GM19467 (cell line): ENCODE data around the gene ALDH3B1.
A peak's percentile ranks its signal among the peaks of the same experiment; 100 is the strongest.

Experiments
- ATAC-seq: cut with Tn5 transposase; IDR thresholded peaks from one replicate; pipeline ENCODE4 v1.9.1; 2021; ENCODE audit warnings: mild to moderate bottlenecking, moderate library complexity; ENCODE audit not compliant: unreplicated experiment

Gene ALDH3B1

GRCh38 chr11:67996622-67997474 is 13.3 kb upstream of the ALDH3B1 start:
- no peak for ATAC-seq

GRCh38 chr11:67997475-67997921 is 12.6 kb upstream of the ALDH3B1 start:
- no peak for ATAC-seq

- no peak for ATAC-seq
Observed at GRCh38 chr11:67998150-67999045, 11.7 kb upstream of the ALDH3B1 start.

- ATAC-seq: no peak
Observed at GRCh38 chr11:67999201-67999629, 10.9 kb upstream of the ALDH3B1 start.

GRCh38 chr11:67999704-68000103 is 10.4 kb upstream of the ALDH3B1 start:
- ATAC-seq: no peak

- ATAC-seq: peak; percentile 33
Observed at GRCh38 chr11:68002575-68002937, 7.6 kb upstream of the ALDH3B1 start.

GRCh38 chr11:68002938-68003845 is 6.9 kb upstream of the ALDH3B1 start:
- peak; percentile 30 for ATAC-seq

GRCh38 chr11:68003846-68004550 is 6.1 kb upstream of the ALDH3B1 start, which contains the start of gene UNC93B1:
Gene UNC93B1, minus strand, starts transcription at chr11:68004097. Its CDS starts 54 bp downstream, at chr11:68004043.
- ATAC-seq: peak; percentile 46

- ATAC-seq: no peak
Observed at GRCh38 chr11:68004551-68005335, 5.4 kb upstream of the ALDH3B1 start.

- ATAC-seq: no peak
Observed at GRCh38 chr11:68006606-68007166, 3.4 kb upstream of the ALDH3B1 start.

- no peak for ATAC-seq
Observed at GRCh38 chr11:68007498-68008380, 2.4 kb upstream of the ALDH3B1 start.

- ATAC-seq: no peak
Observed at GRCh38 chr11:68008381-68009337, 1.5 kb upstream of the ALDH3B1 start.

GRCh38 chr11:68009391-68010089 is 587 bp upstream of the ALDH3B1 start:
- no peak for ATAC-seq

- ATAC-seq: no peak
Observed at GRCh38 chr11:68011051-68011943, 1.2 kb downstream of the ALDH3B1 start.
